Measurements from ENCODE around the gene PRSS1. TPM values are rescaled to one million over a fixed set of nuclear protein-coding genes. Genes with fewer than 3 reads are reported as not detected.

Gene PRSS1
- polyA plus RNA-seq, 1 donor from 2014 or later, result not detected

GRCh38 chr7:142790555-142790954, 41.3 kb downstream of the PRSS1 start:
- TF ChIP-seq REST (IDR thresholded peaks at IDR 0.05; ENCODE audit: borderline replicate concordance), result no peak
- no peak for TF ChIP-seq EP300 (conservative IDR thresholded peaks at IDR 0.05; ENCODE audit: poor library complexity, severe bottlenecking)
- TF ChIP-seq SMC3 (conservative IDR thresholded peaks at IDR 0.05; ENCODE audit: poor library complexity), result no peak
- H3K9ac ChIP-seq (ENCODE audit: low read length), result no peak overlapping the region
- H3K36me3 ChIP-seq (ENCODE audit: insufficient read depth, low read length), result no peaks in the 10 kb centered on the region
- no peak overlapping the region for H2AFZ ChIP-seq (ENCODE audit: low read depth, low read length)
- H3K27me3 ChIP-seq (ENCODE audit: insufficient read depth, low read depth, low read length), result peaks cover 8% of the 10 kb centered on the region
- no peak overlapping the region for H3K4me3 ChIP-seq (ENCODE audit: low read length)
- H3K9me3 ChIP-seq (ENCODE audit: low read length), result no peaks in the 10 kb centered on the region
- no peak overlapping the region for H3K27ac ChIP-seq (ENCODE audit: low read length)
- H4K20me1 ChIP-seq (ENCODE audit: insufficient read depth), result no peaks in the 10 kb centered on the region
- H3F3A ChIP-seq (ENCODE audit: insufficient read depth, low read length, poor library complexity, severe bottlenecking), result no peaks in the 10 kb centered on the region
- no peak overlapping the region for H3K4me2 ChIP-seq (ENCODE audit: low read length)
- no peaks in the 10 kb centered on the region for H3K79me2 ChIP-seq (replicated peaks; ENCODE audit: insufficient read depth, low read length)
- no peaks in the 10 kb centered on the region for H3K9me2 ChIP-seq (ENCODE audit: insufficient read depth, low read length)

- TF ChIP-seq SMC3 (conservative IDR thresholded peaks at IDR 0.05; ENCODE audit: poor library complexity) (no peak), CTCF (IDR thresholded peaks at IDR 0.05; ENCODE audit: poor library complexity, severe bottlenecking) (no peak), POLR2AphosphoS5 (IDR thresholded peaks at IDR 0.05) (no peak), EZH2 (IDR thresholded peaks at IDR 0.05; ENCODE audit: borderline replicate concordance, insufficient read depth, low read length, poor library complexity, severe bottlenecking) (no peak), MXI1 (conservative IDR thresholded peaks at IDR 0.05; ENCODE audit: poor library complexity, severe bottlenecking) (no peak), EP300 (conservative IDR thresholded peaks at IDR 0.05; ENCODE audit: poor library complexity, severe bottlenecking) (no peak), RAD21 (conservative IDR thresholded peaks at IDR 0.05) (no peak), TAF1 (IDR thresholded peaks at IDR 0.05; ENCODE audit: low read depth) (no peak), REST (IDR thresholded peaks at IDR 0.05; ENCODE audit: borderline replicate concordance) (no peak)
- no peak overlapping the region for H3K4me2 ChIP-seq (ENCODE audit: low read length)
Observed at GRCh38 chr7:142791502-142791901, 42.2 kb downstream of the PRSS1 start.

More at GRCh38 chr7:142791502-142791901, 42.2 kb downstream of the PRSS1 start:
- Histone ChIP-seq H2AFZ (ENCODE audit: low read depth, low read length) (no peak overlapping the region), H3K9me2 (ENCODE audit: insufficient read depth, low read length) (no peaks in the 10 kb centered on the region), H3K27ac (ENCODE audit: low read length) (no peak overlapping the region), H3K79me2 (replicated peaks; ENCODE audit: insufficient read depth, low read length) (no peaks in the 10 kb centered on the region), H3K36me3 (ENCODE audit: insufficient read depth, low read length) (no peaks in the 10 kb centered on the region), H3K9me3 (ENCODE audit: low read length) (no peaks in the 10 kb centered on the region), H3K4me3 (ENCODE audit: low read length) (no peak overlapping the region), H3F3A (ENCODE audit: insufficient read depth, low read length, poor library complexity, severe bottlenecking) (no peaks in the 10 kb centered on the region), H3K9ac (ENCODE audit: low read length) (no peak overlapping the region), H4K20me1 (ENCODE audit: insufficient read depth) (no peaks in the 10 kb centered on the region), H3K27me3 (ENCODE audit: insufficient read depth, low read depth, low read length) (peaks cover 18% of the 10 kb centered on the region)
